Urothelium cell line (cell line): ENCODE results near the gene NPM1.

ENCODE experiments used
- DNase-seq: peaks from one replicate; pipeline ENCODE4 v3.0.0; 2011; ENCODE audit warnings: low spot score, mixed read lengths
- FAIRE-seq: peaks from 2 replicates; lab custom pipeline; 2011; peaks lifted over from hg19 to GRCh38; lab: Jason Lieb, UNC

Gene NPM1

DNA sequence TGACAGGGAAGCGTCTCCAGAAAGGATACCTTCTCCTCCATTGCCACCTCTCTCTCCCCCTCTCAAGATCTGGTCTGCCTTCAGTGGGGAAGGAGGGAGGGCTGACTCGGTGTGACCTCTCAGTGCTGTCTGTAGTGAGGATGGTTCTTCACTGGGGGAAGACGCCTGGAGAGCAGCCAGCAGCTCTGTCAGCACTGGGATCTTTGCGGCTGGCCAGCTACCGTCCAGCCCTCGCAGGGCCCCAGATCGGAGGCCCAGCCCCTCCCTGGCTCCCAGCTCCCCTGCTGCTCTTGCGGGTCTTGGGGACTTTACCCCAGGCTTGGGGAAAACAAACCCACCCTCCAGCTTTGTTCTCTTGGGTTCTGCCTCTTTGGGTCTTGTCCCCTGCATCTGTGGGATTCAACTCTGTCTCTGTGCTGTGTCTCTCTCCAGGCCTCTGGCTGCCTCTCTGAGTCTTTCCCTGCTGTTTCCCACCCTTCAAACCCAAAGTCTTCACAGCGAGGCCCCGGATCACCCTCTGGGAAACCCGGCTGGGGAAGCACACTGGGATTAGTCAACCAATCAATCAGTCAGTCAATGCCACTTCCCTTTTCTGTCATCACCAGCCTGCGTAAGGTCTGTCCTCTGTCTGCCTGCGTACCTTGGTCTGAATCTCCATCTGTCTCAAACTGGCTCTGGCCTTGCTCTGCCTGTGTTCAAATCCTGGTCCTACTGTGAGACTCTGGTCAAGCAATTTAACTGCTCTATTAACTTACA, 54.8 kb downstream of the NPM1 start:
- DNase-seq, result no peak
- no peak for FAIRE-seq

DNA sequence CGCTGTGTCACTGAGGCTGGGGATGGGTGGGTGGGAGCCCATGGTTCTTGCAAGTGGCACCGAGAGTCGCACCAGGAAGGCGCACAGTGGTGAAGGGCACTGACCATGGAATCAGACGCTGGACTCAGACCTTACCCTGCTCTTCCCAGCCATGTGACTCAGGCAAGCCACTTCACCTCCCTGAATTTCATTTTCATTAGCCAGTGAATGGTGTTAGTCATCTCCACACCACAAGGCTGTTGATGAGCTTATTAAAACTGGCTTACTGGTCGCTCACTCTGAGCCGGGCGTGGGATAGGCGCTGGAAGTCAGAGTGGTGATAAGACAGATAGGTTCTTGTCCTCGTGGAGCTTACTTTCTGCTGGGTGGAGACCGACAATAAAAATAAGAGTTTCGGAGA, 56.9 kb downstream of the NPM1 start:
- FAIRE-seq (no peak), DNase-seq (no peak)

DNA sequence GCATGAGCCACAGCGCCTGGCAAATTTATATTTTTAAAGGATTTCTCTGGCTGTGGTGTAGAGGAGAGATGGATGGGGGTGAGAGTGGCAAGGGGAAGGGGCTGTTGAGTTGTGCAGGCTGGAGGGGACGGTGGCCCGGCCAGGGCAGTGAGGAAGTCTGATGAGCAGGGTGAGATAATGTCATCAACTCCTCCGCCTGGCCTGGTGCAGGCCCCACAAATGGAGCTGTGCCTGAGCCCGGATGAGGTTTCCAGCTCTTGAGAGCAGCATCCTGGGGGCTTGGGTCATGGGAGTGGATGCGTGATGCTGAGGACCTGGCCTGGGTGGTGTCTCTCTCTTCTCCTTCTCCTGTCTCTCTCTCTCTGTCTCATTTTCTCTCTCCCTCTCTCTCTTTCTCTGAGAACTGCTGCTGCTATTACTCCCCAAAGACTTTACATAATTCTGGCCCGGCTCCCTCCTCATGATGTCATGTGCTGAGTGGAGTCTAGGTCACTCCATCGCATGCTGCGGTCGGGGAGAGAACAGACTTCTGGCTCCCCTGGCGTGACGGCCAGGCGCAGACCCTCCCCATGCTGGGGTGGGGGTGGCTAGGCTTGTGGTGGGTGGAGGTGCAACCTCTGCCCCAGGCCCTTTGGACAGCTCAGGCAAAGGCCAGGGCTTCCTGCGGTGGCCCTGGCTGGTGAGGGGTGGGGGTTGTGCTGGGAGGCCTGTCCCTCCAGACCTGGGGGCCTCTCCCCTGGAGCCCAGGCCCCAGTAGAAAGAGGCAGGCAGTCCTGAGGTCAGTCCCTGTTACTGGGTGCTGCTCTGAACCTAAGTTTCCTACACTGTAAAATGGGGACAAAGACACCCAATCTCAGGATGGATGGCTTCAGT, 58.2 kb downstream of the NPM1 start:
- FAIRE-seq, result no peak
- DNase-seq, result no peak

DNA sequence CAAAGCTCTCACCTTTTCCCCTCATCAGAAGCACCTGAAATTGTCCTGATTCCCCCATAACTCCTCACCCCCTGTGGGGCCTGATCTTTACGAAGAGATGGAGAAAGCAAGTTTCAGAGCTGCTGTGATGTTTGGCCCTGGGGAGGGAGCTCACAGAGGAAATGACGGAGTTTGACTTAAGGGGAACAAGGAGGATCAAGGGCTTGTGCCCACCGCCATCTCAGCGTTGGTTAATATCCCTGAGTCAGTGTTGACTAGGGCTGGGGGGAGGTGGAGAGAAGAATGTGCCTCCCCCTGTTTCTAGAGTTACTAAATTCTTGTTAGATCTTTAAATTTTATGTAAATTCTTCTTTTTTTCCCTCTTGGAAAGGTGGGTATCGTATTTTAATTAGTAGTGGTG, 59.6 kb downstream of the NPM1 start:
- FAIRE-seq (no peak), DNase-seq (no peak)

DNA sequence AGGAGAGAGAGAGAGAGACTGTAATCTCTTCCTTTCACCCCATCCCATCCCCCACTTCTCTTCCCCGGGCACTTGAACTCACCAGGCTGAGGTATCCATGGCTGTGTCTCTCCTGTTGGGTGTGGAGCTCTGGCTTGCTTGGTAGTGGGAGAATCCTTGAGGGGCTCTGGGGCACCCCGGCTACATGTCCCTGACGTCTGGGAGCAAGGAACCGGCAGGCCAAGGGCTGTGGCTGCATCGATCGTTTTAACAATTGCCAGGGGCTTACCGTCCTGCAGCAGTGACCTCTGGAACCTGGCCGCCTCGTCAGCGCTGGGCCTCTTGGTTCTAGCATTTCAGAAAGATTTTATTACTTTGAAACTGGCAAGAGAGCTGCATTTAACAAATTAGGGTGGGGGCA, 61.8 kb downstream of the NPM1 start:
- FAIRE-seq (no peak), DNase-seq (no peak)

DNA sequence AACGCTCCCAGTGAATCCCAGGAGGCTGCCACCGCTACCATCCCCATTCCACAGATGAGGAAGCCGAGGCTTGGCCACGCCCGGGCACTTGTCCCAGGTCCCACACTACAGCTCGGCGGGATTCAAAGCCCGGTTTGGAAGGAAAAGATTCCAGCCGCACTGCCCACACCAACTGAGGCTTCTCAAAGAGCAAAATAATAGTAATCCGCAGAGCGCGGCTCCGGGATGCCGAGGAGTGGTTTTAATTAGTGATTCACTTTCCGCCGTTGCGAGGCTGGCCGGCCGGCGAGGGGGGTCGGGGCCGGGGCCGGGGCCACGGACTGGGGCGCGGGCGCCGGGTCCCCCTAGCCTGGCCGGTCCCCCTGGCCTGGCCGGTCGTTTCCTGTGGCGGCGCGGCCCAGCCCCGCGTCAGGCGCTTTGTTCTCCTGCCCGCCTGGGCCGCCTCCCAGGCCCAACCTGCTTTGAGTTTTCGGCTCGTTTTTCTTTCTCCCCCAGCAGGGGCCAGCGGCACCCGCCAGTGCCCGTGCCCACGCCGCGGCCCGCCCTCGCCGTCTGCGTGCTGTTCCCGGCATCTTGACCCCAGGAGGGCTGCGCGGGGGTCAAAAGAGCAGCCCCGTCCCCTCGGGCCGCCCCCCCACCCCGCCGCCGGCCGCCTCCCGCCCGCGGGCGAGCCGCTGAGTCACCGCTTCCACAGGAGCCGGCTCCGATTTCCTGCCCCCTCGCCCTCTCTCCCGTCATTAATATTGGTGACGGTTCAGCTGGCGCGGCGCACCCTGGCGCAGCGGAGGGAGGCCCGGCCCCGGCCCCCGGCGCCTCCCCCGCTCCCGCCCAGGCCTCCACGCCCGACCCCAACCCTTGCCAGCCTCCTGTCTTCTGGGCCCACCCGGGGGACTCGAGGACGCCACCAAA, 63.0 kb downstream of the NPM1 start:
- DNase-seq (peak; percentile 56), FAIRE-seq (no peak)

DNA sequence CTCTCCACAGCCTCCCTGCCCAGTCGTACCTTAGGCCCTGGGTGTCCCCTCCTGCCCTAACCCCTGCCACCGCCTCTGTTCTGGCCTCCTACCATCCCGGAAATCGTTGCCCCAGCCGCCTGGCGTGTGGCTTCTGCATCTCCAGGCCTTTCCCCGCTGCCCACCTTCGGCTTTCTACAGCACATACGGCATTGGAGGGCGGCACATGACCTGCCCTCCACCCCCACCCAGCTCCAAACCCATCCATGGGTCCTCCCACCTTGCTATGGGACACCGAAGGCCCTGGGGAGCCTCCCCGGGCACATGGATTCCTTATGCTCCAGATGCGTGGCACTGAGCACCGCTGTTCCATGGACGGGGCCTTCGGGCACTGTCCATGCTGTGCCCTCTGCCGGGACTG, 63.8 kb downstream of the NPM1 start:
- FAIRE-seq (no peak), DNase-seq (no peak)

DNA sequence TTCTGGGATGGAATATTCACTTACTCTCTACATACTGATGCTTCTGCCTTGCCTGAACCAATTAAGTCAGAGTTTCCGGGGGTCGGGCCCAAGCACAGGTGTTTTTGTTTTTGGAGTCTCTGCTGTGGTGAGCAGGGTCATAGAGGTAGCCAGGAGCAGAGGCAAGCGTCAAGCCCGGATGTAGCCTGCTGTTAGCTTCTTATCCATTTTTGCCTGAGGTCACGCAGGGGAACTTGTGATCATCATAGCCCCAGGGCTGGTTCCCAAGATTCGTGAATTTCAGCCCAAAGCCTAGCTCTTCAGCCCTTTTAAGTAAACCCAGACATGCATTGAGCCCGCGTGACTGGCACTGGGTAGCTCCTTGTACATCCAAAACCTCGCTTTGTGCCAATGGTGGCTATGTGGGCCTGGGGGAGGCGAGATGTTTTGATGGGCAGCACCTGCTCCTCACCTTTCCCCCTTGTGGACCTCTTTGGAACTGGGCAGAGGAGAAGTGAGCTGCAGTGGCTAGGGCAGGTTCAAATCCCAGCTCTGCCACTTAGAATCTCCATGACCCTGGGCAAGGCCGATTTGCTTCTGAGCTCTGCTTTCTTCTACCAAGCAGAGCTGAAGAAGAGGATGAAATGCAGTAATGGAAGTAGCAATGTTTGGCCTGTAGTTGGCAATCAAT, 65.5 kb downstream of the NPM1 start:
- FAIRE-seq, result no peak
- DNase-seq, result no peak

DNA sequence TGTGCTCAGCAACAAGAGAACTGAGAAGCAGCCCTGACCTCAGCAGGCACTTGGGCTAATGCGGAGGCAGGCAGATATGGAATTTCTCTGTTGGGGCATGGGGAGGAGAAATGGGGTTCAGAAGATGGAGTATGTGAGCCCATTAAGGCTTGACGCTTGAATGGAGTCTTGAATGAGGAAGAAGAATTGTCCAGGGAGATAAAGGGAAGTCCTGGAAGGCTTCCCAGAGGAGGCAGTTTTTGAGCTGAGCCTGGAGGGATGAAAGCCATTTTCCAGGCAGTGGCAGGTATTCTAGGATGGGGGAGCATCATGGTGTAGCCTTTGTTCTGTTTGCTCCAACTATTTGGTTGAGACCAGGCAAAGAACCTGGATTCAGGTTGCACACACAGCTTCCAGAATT, 66.3 kb downstream of the NPM1 start:
- DNase-seq (no peak), FAIRE-seq (no peak)

DNA sequence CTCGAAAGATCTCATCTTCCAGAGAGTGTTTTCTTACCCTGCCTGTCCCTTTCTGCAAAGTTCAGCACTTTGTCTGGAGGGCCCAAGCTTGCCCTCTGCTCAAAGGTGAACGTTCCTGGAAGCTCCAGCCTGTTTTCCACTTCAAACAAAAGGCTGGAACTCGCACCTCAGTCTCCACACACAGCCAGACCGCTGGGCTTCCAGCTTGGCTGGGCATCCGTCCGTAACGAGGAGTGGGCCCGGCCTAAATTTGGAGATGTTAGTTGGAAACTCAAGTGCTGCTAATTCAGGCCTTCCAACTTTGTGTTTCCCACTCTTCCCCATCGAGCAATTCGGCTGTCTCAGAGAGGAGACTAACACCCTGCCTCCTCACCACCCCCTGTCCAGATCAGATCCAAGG, 66.9 kb downstream of the NPM1 start:
- FAIRE-seq (no peak), DNase-seq (no peak)

DNA sequence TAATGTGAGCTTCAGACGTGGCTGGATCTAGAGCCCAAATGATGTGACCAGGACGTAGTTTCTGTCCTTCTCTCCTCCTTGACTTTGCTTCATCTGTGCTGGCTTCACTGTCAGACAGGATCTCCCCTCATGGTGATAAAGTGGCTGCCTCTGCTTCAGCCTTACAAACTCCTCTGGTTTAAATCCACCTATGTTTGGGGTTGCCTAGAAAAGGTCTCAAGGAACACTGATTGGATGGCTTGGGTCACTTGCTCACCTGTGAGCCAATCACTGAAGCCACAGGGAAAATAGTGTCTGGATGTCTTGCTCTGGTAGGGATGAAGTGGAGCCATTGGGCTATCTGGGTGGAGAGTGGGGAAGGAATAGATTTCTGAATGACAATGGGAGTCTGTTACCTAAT, 67.9 kb downstream of the NPM1 start:
- DNase-seq (no peak), FAIRE-seq (no peak)

DNA sequence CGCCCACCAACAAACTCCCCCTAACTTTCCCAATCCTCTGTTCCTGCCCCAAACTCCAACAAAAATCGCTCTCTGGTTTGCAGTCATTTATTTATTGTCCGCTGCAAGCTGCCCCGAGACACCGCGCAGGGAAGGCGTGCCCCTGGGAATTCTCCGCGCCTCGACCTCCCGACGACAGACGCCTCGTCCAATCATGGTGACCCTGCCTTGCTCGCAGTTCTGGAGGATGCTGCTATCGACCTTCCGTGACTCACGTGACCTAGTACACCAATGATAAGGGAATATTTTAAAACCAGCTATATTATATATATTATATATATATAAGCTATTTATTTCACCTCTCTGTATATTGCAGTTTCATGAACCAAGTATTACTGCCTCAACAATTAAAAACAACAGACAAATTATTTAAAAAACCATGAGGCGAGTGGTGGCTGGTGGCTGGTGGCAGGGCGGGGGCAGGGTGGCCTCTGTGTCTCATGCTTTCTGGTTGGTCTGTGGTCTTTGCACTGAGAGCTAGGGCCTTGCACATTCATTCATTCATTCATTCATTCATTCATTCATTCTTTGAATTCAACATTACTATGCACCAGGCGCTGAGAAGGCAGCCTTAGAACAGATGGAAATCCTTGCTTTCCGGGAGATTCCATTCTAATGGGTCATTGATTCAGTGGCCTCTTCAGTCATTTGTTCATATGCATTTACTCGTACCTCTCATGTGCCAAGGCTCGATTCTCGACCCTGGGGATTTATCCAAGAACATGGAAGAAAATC, 69.7 kb downstream of the NPM1 start:
- FAIRE-seq (no peak), DNase-seq (no peak)

DNA sequence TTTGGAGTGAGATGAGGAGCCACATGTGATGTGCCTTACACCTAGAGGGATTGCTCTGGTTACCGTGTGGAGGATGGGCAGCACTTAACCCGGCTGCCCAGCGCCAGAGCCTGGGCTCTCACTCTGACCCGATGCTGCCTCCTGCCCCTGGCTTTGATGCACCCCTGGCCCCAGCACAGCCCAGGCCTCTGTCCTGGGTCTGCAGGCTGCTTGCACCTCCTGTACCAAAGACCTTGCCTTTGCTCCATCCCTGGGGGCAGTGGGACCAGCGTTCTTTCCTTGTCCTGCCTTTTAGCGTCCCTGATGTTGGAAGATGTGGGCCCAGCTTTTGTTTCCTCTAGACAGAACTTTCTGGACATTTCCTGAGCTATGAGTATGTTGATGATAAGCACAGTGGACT, 72.2 kb downstream of the NPM1 start:
- no peak for FAIRE-seq

More for the DNA sequence above, 72.2 kb downstream of the NPM1 start:
- DNase-seq, result no peak
